MM.1S (cell line): ENCODE data around the gene ACBD7.

Experiments
- EZH2 ChIP-seq: fragments of 300-600 bp; sonication (generic); optimal IDR thresholded peaks from 2 replicates; pipeline ENCODE3; 2017; ENCODE audit warnings: low read depth, mild to moderate bottlenecking, antibody characterized with exemption, low read length, mixed read lengths
- TF ChIP-seq, protein P1 (sequence below): fragments of 300-600 bp; sonication (generic); IDR thresholded peaks from 2 replicates; pipeline ENCODE4 v1.5.1; 2016; ENCODE audit warnings: antibody characterized with exemption, low read length, mixed read lengths

GRCh38 chr10:15137036-15137359 is 48.4 kb upstream of the ACBD7 start:
- TF ChIP-seq EZH2 = no peak
- TF ChIP-seq, protein P1, sequence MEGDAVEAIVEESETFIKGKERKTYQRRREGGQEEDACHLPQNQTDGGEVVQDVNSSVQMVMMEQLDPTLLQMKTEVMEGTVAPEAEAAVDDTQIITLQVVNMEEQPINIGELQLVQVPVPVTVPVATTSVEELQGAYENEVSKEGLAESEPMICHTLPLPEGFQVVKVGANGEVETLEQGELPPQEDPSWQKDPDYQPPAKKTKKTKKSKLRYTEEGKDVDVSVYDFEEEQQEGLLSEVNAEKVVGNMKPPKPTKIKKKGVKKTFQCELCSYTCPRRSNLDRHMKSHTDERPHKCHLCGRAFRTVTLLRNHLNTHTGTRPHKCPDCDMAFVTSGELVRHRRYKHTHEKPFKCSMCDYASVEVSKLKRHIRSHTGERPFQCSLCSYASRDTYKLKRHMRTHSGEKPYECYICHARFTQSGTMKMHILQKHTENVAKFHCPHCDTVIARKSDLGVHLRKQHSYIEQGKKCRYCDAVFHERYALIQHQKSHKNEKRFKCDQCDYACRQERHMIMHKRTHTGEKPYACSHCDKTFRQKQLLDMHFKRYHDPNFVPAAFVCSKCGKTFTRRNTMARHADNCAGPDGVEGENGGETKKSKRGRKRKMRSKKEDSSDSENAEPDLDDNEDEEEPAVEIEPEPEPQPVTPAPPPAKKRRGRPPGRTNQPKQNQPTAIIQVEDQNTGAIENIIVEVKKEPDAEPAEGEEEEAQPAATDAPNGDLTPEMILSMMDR = no peak
